Activated CD4-positive, alpha-beta T cell treated with anti-CD3 and anti-CD28 coated beads, Interleukin-2, amount 50 U/mL, for 24 hours (primary cell): Measurements from ENCODE around the gene TUBA4B.
"Not testable (repeated sequence)": the region's sequence is repeated elsewhere in the genome, so short reads cannot be mapped to it uniquely, and the experiment has no call there.

ENCODE experiments used
- DNase-seq, 2 donors: peaks; one replicate each; pipeline ENCODE4 v3.0.0-alpha.2; 2020; ENCODE audit warnings: low read depth in 1 of 2, low spot score in 1 of 2

TUBA4B gene

DNA sequence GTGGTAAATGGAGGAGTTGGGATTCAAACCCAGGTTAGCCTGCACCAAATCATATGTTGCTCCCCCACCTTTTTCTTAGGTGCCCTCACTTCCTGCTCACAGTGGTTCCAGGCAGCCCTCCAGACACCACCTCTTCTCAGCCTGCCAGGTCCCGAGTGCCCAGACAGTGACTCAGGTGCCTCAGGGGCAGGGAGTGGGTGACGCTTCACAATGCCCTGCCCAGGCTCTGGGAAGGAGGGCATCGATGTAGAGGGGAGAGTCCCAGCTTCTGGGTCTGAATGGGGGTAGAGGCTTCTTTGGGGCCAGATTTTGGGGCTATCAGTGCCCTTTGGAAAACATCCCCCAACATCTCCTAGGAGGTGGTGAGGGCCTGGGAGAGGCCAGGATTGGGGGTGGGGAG is 20.9 kb downstream of the TUBA4B start:
- no peak for DNase-seq

- DNase-seq, result no peak
Observed at GRCh38 chr2:219274361-219274921, 21.4 kb downstream of the TUBA4B start.

GRCh38 chr2:219277703-219278654 is 24.9 kb downstream of the TUBA4B start:
- DNase-seq, result peak; percentile 70

- no peak for DNase-seq
Observed at GRCh38 chr2:219278655-219279150, 25.7 kb downstream of the TUBA4B start.

DNA sequence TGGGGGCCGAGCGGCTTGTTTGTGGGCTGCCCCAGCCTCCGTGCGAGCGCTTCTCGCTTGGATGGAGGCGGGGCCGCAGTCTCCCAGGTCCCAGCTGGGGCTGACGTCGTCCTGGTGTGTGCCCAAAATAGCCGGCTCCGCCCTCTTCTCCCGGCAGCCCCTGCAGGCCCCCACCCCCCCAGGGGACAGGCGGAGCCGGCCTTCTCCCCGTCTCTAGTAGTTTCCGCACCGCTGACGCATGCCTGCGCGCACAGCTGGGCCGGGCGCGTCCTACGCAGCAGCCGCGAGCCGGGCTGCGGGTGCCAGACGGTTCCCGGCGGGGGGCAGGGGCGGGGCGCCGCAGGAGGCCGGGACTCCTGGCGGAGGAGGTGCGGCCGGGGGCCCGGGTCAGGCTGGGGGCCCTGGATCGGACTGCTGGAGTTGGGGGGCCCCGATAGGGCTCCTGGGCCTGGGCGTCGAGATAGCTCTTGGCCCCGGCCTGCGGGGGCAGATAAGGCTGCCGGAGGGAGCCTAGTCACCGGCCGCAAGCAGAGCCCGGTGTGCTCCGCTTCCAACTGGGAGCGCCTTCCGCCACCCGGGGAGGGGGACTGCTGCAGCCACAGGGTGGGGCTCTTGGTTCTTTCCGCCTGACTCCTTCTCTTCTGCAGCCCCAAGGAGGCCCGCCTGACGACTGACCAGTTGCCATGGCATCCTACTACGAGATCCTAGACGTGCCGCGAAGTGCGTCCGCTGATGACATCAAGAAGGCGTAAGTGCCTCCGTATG is 26.3 kb downstream of the TUBA4B start, which contains the start of gene DNAJB2:
DNAJB2 (plus strand) TSS at position 216 of the 765 bp plus-strand sequence; CDS start at position 684, 468 bp downstream.
- peak; percentile 96 to 98 for DNase-seq

- DNase-seq, result no peak
Observed at GRCh38 chr2:219279916-219280516, 27.0 kb downstream of the TUBA4B start.

DNA sequence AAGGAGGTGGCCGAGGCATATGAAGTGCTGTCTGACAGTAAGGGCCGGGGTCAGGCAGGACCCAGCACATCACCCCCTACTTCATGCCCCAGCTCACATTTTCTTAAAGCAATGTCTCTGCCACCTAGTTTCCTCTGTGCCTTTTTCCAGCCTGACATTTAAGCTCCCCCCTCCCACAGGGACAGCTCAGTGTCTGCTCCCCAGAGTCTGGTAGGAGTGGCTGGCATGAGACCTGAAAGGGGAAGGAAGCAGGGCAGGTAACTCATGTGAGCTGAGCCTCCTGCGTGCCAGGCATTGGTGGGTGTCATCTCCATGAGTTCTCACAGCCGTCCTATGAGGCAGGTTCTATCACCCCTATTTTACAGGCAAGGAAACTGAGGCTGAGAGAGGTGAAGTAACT is 27.6 kb downstream of the TUBA4B start:
- DNase-seq, result no peak

GRCh38 chr2:219281588-219281987 is 28.5 kb downstream of the TUBA4B start:
- DNase-seq, result no peak

DNA sequence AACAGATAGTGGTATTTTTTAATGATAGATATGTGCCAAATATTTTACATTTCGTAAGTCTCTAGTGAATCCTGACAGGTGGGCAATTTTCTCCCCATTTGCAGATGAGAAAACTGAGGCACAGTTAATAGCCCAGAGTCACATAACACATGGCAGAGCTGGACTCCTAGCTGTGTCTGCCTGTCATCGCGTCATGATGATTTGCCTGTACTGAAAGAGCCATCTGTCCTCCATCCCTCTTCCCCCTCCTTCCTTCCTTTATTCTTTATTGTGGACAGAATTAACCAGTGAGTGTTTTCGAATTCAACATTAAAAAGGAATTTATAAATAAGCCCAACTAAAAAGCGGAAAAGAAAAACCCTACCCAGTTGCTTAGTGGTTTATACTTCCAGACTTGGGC is 29.3 kb downstream of the TUBA4B start:
- no peak for DNase-seq

GRCh38 chr2:219282943-219283581 is 30.0 kb downstream of the TUBA4B start:
- no peak for DNase-seq

DNA sequence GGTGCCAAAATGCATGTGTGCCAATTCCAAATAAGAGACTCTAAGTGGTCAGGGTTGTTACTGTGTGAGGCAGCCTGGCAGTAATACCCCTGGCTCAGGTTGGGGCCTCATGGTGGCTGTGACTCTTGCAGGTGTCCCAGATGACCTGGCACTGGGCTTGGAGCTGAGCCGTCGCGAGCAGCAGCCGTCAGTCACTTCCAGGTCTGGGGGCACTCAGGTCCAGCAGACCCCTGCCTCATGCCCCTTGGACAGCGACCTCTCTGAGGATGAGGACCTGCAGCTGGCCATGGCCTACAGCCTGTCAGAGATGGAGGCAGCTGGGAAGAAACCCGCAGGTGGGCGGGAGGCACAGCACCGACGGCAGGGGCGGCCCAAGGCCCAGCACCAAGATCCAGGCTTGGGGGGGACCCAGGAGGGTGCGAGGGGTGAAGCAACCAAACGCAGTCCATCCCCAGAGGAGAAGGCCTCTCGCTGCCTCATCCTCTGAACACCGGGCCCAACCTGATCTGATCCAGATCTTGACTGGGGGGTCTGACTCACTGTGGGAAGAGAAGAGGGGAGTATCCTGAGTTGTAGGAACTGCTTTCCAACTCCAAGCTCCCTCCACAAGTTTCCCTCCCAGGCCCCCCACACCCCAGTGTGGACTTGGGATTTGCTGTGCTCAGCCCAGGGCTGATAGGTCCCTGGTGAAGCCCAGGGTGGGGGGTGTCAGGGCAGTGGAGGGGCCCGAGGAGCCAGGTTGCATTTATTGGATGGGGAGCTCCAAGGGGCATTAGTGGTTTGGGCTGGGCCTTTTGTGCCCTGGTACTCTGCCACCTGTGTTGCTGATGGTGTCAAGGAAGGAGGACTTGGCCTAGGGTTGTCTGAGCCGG is 31.7 kb downstream of the TUBA4B start:
- DNase-seq, result no peak

- no peak for DNase-seq
Observed at GRCh38 chr2:219285373-219285735, 32.3 kb downstream of the TUBA4B start.

GRCh38 chr2:219285894-219286425 is 32.9 kb downstream of the TUBA4B start:
- no peak for DNase-seq

DNA sequence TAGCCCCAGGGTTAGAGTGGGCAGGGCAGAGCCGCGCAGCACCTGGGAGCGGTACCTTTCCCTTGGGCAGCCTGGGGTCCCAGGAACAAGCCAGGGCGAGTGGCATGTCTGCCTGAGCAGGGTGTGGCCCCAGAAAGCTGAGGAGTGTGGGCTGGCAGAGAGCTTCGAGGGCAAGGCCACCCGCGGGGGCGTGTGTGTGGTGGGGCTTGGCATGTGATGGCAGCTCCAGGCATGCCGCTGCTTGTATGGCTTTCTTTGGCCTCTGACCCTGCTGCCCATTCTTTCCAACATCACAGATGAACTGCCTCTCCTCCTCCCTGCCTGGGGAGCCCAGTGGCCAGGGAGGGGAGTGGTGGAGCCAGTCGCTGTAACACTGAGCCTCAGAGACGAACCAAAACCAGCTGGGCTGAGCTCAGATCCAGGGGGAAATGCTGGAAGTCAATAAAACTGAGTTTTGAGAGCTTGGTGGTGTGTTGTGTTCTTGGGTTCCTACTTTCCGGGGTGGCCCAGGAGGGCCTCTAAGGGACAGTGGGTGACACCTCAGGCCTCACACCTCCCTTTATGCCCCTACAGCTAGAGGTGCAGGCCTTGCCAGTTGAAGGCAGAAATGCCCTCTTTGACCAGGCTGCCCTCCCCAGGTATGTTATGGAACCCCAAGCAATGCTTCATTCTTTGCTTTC is 33.5 kb downstream of the TUBA4B start:
- DNase-seq, result no peak

DNA sequence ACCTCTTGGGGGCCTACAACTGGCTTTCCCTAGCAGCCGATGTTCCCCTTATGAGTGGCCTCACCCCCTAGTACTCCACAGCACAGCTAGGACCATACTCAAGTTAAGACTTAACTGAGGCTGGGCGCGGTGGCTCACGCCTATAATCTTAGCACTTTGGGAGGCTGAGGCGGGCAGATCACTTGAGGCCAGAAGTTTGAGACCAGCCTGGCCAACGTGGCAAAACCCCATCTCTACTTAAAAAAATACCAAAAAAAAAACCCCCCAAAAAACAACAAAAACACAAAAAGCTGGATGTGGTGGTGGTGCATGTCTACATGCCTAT is 34.0 kb downstream of the TUBA4B start:
- not testable (repeated sequence) for DNase-seq

DNA sequence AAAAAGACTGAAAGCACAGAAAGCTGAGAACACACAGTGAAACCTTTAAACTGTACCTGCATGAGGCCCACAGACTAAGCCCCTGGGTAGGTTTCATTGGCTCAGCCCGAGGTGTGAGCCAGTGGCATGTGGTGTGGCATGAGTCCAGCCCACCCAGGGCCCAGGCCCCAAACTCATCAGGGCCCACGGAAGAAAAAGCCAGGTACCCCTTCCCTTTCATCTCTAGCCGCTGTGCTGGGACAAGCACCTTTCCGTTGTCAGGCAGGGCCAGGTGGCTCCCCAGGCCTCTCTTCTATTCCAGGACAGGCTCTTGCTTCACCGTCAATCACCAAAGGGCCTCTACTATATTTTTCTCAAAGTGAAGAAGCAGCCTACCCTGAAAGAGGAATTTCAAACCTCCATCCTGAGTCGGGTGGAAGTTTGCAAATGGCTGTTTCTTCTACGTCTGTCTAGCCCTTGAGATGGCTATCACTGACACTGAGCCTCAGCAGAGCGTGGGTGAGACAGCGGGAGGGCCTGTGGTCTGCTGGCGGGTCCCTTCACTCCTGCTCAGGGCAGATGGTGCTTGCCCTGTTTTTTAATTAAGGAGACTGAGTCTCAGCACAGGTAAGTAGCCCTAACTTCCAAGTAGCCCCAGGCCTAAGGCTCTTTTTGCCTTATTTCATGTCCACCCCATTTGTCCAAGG is 34.7 kb downstream of the TUBA4B start:
- DNase-seq, result no peak

- DNase-seq, result no peak
Observed at GRCh38 chr2:219289195-219289536, 36.1 kb downstream of the TUBA4B start.

DNA sequence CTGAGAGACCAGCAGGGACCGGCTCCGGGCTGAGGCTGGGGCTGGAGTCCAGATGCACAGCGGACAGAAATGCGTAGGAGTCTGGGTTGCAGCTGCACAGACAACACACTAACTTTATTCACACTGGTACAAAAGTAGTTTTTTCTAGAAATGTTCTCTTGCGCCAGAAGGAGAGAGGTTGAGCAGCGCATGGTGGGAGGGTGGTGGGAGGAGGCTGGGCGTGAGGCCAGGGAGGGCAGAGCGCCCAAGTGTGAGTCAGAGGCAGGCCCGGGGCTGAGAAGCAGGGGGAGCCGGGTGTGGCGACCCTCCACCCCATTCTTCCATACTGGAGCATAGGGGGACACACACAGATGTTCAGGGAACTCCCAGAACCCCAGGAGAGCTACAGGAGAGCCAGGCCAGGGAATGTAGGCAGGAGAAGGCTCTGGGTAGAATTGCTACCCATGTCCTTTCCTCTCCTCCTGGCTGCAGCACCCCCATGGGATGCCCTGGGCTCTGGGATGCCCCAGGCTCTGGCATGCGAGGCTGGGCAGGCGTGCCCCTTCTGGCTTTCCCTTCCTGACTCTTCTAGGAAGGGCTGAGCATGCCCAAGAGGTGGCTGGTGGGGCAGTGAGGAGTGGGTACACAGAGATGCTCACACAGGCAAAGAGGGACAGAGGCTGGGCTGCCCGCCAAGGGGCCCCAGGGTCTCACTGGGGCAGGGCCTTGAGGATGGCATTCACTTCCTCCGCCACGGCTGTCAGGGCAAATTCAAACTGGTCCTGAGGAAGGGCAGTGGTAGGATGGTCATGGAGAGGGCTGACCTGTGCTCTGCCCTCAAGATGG is 36.7 kb downstream of the TUBA4B start:
- DNase-seq, result no peak
